ENCODE results near the gene SPTLC3. TPM values are rescaled to one million over a fixed set of nuclear protein-coding genes. Genes with fewer than 3 reads are reported as not detected.

Gene SPTLC3
- total RNA-seq, 4 donors from 2014 or later, result 6.4 to 10.9 (median 7.7) TPM

GRCh38 chr20:13207016-13207415, 198.2 kb downstream of the SPTLC3 start:
- no peak for TF ChIP-seq CTCF (IDR thresholded peaks at IDR 0.05; ENCODE audit: low read depth)

- TF ChIP-seq CTCF (IDR thresholded peaks at IDR 0.05; ENCODE audit: low read depth), result no peak
Measured at GRCh38 chr20:13211956-13212618, 203.3 kb downstream of the SPTLC3 start.

- no peak for TF ChIP-seq CTCF (IDR thresholded peaks at IDR 0.05; ENCODE audit: low read depth)
Measured at GRCh38 chr20:13212750-13213149, 204.0 kb downstream of the SPTLC3 start.

GRCh38 chr20:13213335-13213734, 204.6 kb downstream of the SPTLC3 start:
- no peak for TF ChIP-seq CTCF (IDR thresholded peaks at IDR 0.05; ENCODE audit: low read depth)

- TF ChIP-seq CTCF (IDR thresholded peaks at IDR 0.05; ENCODE audit: low read depth), result no peak
Measured at GRCh38 chr20:13216533-13216932, 207.8 kb downstream of the SPTLC3 start.

Other genes with a start within 250 kb of the SPTLC3 start
- gene ISM1, start 212.3 kb downstream of the SPTLC3 start, total RNA-seq, result 10 to 100 TPM; 12.2 to 16.0 (median 12.6) TPM

Measured in subcutaneous adipose tissue (tissue), 4 donors.